HG03064 (cell line): ENCODE data around the gene FILIP1.

Experiments used
- ATAC-seq: cut with Tn5 transposase; IDR thresholded peaks from one replicate; pipeline ENCODE4 v1.9.1; 2021; ENCODE audit warnings: low read depth; ENCODE audit not compliant: unreplicated experiment

Gene FILIP1

GRCh38 chr6:75301537-75301936, 192.1 kb downstream of the FILIP1 start:
- no peak for ATAC-seq

- no peak for ATAC-seq
These were observed 192.5 kb downstream of the FILIP1 start for GRCh38 chr6:75301088-75301487.

GRCh38 chr6:75300531-75300855, 193.1 kb downstream of the FILIP1 start:
- no peak for ATAC-seq

- no peak for ATAC-seq
These were observed 193.6 kb downstream of the FILIP1 start for GRCh38 chr6:75299801-75300530.

GRCh38 chr6:75296811-75297779, 196.5 kb downstream of the FILIP1 start:
- ATAC-seq = no peak

GRCh38 chr6:75292555-75292954, 201.0 kb downstream of the FILIP1 start:
- ATAC-seq = no peak

- no peak for ATAC-seq
These were observed 201.9 kb downstream of the FILIP1 start for GRCh38 chr6:75291744-75292143.

GRCh38 chr6:75291331-75291730, 202.3 kb downstream of the FILIP1 start:
- no peak for ATAC-seq

GRCh38 chr6:75290136-75290945, 203.3 kb downstream of the FILIP1 start:
- ATAC-seq = no peak

GRCh38 chr6:75288023-75288422, 205.6 kb downstream of the FILIP1 start:
- no peak for ATAC-seq

- no peak for ATAC-seq
These were observed 206.2 kb downstream of the FILIP1 start for GRCh38 chr6:75287424-75287823.

GRCh38 chr6:75286955-75287354, 206.6 kb downstream of the FILIP1 start:
- no peak for ATAC-seq

- peak; percentile 3 for ATAC-seq
These were observed 208.3 kb downstream of the FILIP1 start for GRCh38 chr6:75285283-75285639.

GRCh38 chr6:75284632-75285282, 208.8 kb downstream of the FILIP1 start, which contains the start of gene TMEM30A:
Gene TMEM30A (minus strand): TSS chr6:75284792. CDS start chr6:75284638, 154 bp downstream.
- peak; percentile 88 for ATAC-seq

- peak; percentile 23 for ATAC-seq
These were observed 209.5 kb downstream of the FILIP1 start for GRCh38 chr6:75283907-75284631.

- no peak for ATAC-seq
These were observed 210.9 kb downstream of the FILIP1 start for GRCh38 chr6:75282706-75283105.

- peak; percentile 21 for ATAC-seq
These were observed 211.9 kb downstream of the FILIP1 start for GRCh38 chr6:75281653-75282052.

- no peak for ATAC-seq
These were observed 213.3 kb downstream of the FILIP1 start for GRCh38 chr6:75280131-75280855.

GRCh38 chr6:75279418-75279817, 214.2 kb downstream of the FILIP1 start:
- ATAC-seq = no peak
